GM10266 (cell line): ENCODE measurements around the gene AACS.
"Not testable (repeated sequence)": the region's sequence is repeated elsewhere in the genome, so short reads cannot be mapped to it uniquely, and the experiment has no call there.

Source experiments
- DNase-seq: peaks from one replicate; pipeline ENCODE4 v3.0.0; 2012; ENCODE audit errors: extremely low spot score
- CTCF ChIP-seq: IDR thresholded peaks from 2 replicates; pipeline ENCODE4 v1.5.1; 2012; ENCODE audit warnings: mild to moderate bottlenecking, low read depth; ENCODE audit not compliant: control insufficient read depth, insufficient read depth; ENCODE audit errors: missing control alignments

AACS gene

DNA sequence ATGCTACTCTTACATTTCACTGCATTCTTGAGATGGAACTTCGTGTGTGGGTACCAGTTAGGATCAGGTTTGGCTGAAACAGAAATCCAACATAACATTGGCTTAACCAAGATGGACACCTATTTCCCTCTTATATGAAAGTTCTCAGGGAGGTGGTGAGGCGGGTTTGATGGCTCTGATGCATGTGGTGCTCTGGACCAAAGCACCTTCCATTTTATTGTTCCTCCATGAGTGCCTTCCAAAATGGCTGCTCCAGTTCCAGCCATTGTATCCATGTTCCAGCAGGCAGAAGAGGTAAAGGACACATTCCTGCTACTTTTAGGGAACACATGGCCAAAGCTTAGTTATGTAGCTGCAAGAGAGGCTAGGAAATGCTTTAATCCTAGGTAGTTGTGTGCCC is 42.2 kb upstream of the AACS start:
- TF ChIP-seq CTCF, result no peak
- no peak for DNase-seq

DNA sequence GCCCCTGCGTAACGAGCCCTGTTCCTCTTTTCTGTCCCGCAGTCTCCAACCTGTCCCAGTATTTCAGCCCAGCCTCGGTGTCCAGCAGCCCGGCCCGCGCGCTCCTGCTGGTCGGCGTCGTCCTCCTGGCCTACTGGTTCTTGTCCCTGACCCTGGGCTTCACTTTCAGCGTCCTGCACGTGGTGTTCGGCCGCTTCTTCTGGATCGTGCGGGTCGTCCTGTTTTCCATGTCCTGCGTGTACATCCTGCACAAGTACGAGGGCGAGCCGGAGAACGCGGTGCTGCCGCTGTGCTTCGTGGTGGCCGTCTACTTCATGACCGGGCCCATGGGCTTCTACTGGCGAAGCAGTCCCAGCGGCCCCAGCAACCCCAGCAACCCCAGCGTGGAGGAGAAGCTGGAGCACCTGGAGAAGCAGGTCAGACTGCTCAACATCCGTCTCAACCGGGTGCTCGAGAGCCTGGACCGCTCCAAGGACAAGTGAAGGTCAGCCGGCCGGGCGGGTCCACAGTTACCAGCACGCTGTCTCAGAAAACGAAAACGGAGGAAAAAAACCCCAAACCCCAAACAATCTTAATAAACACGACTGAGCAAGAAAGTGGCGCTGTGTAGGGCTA is 40.2 kb upstream of the AACS start:
- no peak for TF ChIP-seq CTCF
- DNase-seq, result no peak

DNA sequence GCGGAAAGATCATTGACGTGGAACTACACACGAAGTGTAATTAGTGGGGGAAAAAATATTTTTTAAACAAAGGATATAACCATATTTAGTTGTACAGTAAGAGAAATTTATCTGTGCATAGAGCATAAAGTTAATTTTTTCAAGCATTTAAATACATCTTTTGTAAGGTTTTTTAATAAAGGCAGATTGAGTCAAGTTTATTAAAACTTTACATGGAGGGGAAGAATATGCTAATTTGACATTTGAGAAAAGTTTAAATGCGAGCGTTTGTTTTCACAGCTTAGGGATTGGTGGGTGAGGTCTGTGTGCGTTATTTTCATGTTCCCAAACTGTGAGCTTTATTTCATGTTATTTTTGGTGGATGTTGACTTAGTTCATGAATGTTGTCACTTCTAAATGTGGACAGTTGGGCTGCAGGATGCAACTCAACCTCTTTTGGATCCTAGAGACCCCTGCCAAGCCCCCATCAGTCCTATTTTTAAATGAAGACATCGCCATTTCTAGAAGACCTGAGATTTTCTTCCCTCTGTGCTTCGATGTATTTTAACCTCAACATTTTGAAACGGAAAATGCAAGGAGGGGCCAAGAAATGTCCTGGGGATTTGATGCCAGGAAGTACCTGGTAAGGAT is 39.5 kb upstream of the AACS start:
- DNase-seq, result no peak
- TF ChIP-seq CTCF, result no peak

GRCh38 chr12:125028106-125028505 is 37.1 kb upstream of the AACS start:
- no peak for TF ChIP-seq CTCF
- no peak for DNase-seq

DNA sequence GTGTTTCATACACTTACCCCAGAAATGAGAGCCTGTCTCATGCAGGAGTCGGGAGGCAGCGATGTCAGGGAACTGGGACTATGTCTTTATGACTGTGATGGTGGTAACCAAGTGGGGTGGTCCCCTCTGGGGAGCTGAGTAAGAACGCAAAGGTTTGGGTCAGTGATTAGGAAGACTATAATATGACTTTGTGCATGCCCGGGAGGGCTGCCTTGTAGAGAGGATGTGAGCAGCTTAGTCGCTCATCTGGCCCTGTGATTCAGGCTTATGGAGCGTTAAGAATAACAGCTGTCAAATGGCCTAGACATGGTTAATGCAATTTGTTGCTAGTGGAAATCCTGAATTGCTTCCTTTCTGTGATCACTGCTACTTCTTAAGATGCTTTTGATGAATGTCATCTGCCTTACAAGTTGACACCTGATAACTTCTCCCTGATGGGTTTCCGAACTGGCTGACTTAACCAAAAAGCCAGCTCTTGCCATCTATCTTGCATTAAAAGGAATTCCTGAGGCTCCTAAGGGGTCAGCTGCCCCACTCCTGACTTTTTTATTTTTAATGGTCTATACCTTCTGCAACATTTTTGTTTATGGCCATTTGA is 35.4 kb upstream of the AACS start:
- DNase-seq, result no peak
- TF ChIP-seq CTCF, result no peak

DNA sequence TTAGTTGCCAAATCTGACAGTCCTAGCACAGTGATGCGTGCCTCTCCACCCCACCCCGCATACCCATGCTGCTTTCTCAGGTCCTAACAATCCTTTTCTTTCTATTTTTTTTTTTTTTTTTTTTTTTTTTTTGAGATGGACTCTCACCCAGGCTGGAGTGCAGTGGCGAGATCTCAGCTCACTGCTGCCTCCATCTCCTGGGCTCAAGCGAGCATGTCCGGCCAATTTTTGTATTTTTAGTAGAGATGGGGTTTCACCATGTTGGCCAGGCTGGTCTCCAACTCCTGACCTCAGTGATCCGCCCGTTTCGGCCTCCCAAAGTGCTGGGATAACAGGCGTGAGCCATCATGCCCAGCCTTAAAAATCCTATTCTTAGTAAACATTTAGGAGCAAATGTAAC is 33.8 kb upstream of the AACS start:
- DNase-seq, result not testable (repeated sequence)

GRCh38 chr12:125032466-125033152 is 32.6 kb upstream of the AACS start:
- no peak for TF ChIP-seq CTCF
- no peak for DNase-seq
